ENCODE results near the gene NISCH.

NISCH gene

GRCh38 chr3:52446042-52446441 lies 9.4 kb upstream of the NISCH start:
- FAIRE-seq (no peak), DNase-seq (ENCODE audit: extremely low spot score, insufficient read length, low read depth) (no peak)

- FAIRE-seq (peak; percentile 83), DNase-seq (ENCODE audit: extremely low spot score, insufficient read length, low read depth) (peak; percentile 54)
These were observed 8.5 kb upstream of the NISCH start for GRCh38 chr3:52446631-52447511.

- FAIRE-seq (no peak), DNase-seq (ENCODE audit: extremely low spot score, insufficient read length, low read depth) (no peak)
These were observed 7.7 kb upstream of the NISCH start for GRCh38 chr3:52447512-52448355.

GRCh38 chr3:52450489-52451236 lies 4.7 kb upstream of the NISCH start:
- FAIRE-seq (no peak), DNase-seq (ENCODE audit: extremely low spot score, insufficient read length, low read depth) (no peak)

DNA sequence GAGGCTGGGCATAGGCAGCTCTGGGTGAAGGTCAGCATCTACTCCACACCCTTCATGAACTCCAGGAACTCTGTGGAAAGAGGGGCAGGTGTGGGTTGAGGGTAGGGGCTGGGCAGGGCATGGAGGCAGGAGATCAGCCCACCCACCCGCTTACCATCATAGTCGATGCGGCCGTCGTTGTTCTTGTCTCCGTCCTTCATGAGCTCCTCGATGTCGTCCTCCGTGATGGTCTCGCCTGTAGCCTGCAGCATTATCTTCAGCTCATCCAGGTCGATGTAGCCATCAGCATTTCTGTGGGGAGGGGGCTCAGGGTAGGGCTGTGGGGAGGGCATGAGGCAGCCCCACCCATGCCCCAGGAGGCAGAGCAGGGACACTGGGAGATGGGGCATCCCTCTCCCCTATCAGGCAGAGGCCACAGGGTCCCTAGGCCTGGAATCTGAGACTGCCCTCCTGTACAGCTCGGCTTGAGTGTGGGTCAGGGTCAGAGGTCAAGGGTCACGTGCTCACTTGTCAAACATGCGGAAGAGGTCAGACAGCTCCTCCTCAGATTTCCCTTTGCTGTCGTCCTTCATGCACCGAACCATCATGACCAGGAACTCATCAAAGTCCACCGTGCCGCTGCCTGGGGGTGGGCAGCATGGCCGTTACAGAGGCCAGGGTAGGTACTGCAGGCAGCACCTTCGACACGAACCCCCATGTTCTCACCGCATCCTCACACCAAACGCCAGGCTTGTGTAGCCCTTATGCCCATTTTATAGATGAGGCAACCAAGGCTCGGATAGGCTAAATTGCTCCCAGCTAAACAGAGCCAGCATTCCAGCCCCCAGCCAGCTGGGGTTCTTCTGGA lies 3.9 kb upstream of the NISCH start:
- no peak for FAIRE-seq
- DNase-seq (ENCODE audit: extremely low spot score, insufficient read length, low read depth): no peak

GRCh38 chr3:52452126-52452525 lies 3.3 kb upstream of the NISCH start:
- DNase-seq (ENCODE audit: extremely low spot score, insufficient read length, low read depth) (no peak), FAIRE-seq (no peak)

DNA sequence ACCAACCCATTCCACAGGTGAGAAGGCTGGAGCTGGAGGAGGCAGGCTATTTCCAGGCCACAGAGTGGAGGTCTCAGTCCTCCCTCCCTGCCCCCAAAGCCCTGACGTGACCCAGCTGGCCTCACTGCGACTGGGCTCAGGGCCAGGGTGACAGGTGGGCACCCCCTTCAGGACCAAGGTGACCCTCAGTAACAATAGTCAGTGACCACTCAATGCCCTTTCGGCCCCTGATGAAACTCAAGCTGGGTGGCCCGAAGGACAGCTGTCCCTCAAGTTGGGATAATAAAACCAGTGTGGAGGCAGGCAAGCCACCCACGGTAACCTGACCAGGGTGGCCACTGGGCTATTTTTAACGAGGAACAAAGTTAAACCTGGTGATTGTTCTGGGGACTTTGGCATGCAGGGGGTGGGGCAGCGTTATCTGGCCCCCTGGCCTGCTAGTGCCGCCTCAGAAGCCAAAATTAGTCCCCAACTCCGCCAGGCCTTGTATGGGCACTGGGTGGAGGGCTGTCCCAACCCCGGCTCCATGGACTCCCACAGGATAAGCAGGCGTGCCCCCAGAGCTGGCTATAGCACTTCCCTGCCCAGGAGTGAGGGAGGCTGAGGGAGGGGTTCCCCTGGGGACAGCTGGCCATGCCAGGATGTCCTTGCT lies 2.7 kb upstream of the NISCH start:
- FAIRE-seq (no peak), DNase-seq (ENCODE audit: extremely low spot score, insufficient read length, low read depth) (no peak)

DNA sequence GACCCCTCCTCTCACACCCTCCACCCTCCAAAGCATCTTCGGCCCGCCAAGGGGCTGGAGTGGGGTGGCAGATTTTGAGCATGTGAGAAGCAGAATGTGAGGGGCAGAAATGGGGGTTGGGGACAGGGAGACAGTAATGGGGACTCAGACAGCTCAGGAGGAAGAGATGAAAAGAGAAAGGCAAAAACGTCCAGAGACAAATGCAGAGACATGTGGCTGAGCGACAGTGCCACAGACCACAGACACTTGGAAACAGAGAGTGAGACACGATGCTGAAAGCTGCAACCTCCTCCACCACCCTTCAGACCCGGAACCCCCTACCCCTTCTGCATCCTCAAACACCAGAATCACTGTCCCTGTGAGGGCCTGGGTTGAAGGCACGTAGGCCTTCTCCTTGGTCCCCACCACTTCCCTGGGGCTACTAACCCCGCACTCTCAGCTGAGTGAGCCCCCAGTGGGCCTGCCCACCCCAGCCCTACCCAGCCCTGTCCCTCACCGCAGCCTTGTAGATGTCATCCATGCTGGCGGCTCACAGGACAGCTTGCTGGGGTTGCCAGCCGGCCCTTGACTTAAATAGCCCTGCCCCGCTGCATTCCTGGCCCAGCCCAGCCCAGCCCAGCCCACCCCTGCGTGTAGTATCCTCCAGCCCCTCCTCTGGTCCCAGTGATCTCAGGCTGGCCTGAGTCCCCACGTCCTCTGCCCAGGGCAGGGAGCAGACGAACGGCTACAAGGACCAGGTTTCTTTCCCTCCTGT lies 1.7 kb upstream of the NISCH start, which contains the start of gene TNNC1:
Gene TNNC1 (minus strand): TSS at position 546 of the 754 bp plus-strand sequence. CDS start 26 bp downstream, at position 520.
- DNase-seq (ENCODE audit: extremely low spot score, insufficient read length, low read depth): no peak
- FAIRE-seq: no peak

- FAIRE-seq (peak; percentile 24), DNase-seq (ENCODE audit: extremely low spot score, insufficient read length, low read depth) (no peak)
These were observed 1.0 kb upstream of the NISCH start for GRCh38 chr3:52454250-52454937.

GRCh38 chr3:52454938-52455282 lies 494 bp upstream of the NISCH start:
- FAIRE-seq: no peak
- no peak for DNase-seq (ENCODE audit: extremely low spot score, insufficient read length, low read depth)

DNA sequence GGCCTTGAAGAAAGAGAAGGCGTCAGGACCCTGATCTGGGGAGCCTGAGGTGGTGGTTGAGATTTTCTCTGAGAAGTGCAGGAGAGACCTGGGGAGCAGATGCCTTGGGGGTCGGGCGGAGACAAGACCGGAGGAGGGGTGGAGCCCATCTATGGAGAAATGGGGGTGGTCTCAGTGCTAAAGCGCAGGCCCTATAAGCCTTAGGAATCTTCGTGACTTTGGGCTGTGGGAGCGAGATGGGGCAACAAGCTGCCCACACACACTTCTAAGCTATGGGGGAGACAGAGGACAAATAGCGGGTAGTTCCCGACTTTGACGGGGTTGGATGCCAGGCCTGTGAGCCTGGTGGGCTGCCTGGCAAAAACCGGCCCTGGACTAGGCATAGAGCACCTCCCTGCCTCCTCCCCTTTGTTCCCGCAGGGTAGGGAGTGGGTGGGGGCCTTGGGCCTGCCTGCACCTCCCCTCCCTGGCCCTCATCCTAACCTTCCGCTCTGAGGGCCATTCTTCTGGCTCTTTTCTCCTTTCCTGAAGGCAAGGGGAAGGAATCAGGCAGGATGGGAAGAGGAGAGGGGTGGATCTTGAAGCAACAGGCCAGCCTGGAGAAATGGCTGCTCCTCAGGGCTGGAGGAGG lies 880 bp downstream of the NISCH start:
- FAIRE-seq (no peak), DNase-seq (ENCODE audit: extremely low spot score, insufficient read length, low read depth) (no peak)

- DNase-seq (ENCODE audit: extremely low spot score, insufficient read length, low read depth) (no peak), FAIRE-seq (no peak)
These were observed 1.4 kb downstream of the NISCH start for GRCh38 chr3:52456800-52457183.

- no peak for FAIRE-seq
- DNase-seq (ENCODE audit: extremely low spot score, insufficient read length, low read depth): no peak
These were observed 2.8 kb downstream of the NISCH start for GRCh38 chr3:52458031-52458760.

- DNase-seq (ENCODE audit: extremely low spot score, insufficient read length, low read depth): no peak
- FAIRE-seq: no peak
These were observed 3.6 kb downstream of the NISCH start for GRCh38 chr3:52458770-52459545.

GRCh38 chr3:52461874-52462273 lies 6.5 kb downstream of the NISCH start:
- FAIRE-seq: no peak
- no peak for DNase-seq (ENCODE audit: extremely low spot score, insufficient read length, low read depth)

DNA sequence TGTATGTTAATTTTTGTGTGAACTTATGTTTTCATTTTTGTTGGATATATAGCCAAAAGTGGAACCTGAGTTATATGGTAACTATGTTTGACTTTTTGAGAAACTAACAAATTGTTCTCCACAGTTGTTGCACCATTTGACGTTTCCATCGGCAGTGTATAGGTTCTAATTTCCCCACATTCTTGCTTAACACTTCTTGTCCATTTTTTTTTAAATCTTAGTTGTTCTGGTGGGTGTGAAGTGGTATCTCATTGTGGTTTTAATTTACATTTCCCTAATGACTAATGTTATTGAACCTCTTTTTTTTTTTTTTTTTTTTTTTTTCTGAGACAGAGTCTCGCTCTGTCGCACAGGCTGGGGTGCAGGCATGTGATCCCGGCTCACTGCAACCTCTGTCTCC lies 8.0 kb downstream of the NISCH start:
- FAIRE-seq (no peak), DNase-seq (ENCODE audit: extremely low spot score, insufficient read length, low read depth) (no peak)
